Neural cell (in vitro differentiated cells): Measurements from ENCODE around the gene KIFC3.

Experiments
- CTCF ChIP-seq: fragments of 450-650 bp; IDR thresholded peaks from 2 replicates; pipeline ENCODE4 v1.5.1; 2014; ENCODE audit warnings: antibody characterized with exemption, mild to moderate bottlenecking, moderate library complexity; ENCODE audit not compliant: poor library complexity, severe bottlenecking
- EP300 ChIP-seq: fragments of 450-650 bp; conservative IDR thresholded peaks from 2 replicates; pipeline ENCODE4 v1.6.1; 2014; ENCODE audit warnings: antibody characterized with exemption, mild to moderate bottlenecking, moderate library complexity; ENCODE audit not compliant: poor library complexity, severe bottlenecking
- EZH2 ChIP-seq: fragments of 200-600, 300-800 bp; shearing (Covaris generic), sonication (generic); IDR thresholded peaks from 2 replicates; pipeline ENCODE4 v1.6.1; 2014; ENCODE audit warnings: antibody characterized with exemption, low read length, borderline replicate concordance, mild to moderate bottlenecking; ENCODE audit not compliant: insufficient read depth, poor library complexity, severe bottlenecking
- MXI1 ChIP-seq: fragments of 450-650 bp; conservative IDR thresholded peaks from 2 replicates; pipeline ENCODE4 v1.6.1; 2014; ENCODE audit warnings: antibody characterized with exemption, mild to moderate bottlenecking; ENCODE audit not compliant: poor library complexity, severe bottlenecking
- POLR2AphosphoS5 ChIP-seq: IDR thresholded peaks from 2 replicates; pipeline ENCODE4 v1.6.1; 2012
- RAD21 ChIP-seq: fragments of 450-650 bp; conservative IDR thresholded peaks from 2 replicates; pipeline ENCODE4 v1.6.1; 2014; ENCODE audit warnings: antibody characterized with exemption, mild to moderate bottlenecking, moderate library complexity
- REST ChIP-seq: IDR thresholded peaks from 2 replicates; pipeline ENCODE4 v1.6.1; 2012; ENCODE audit warnings: borderline replicate concordance
- SMC3 ChIP-seq: fragments of 450-650 bp; conservative IDR thresholded peaks from 2 replicates; pipeline ENCODE4 v1.6.1; 2014; ENCODE audit warnings: antibody characterized with exemption, mild to moderate bottlenecking, moderate library complexity; ENCODE audit not compliant: poor library complexity
- TAF1 ChIP-seq: IDR thresholded peaks from 2 replicates; pipeline ENCODE4 v1.6.1; 2012; ENCODE audit warnings: low read depth

GRCh38 chr16:57764341-57765159 is 37.7 kb downstream of the KIFC3 start:
- TF ChIP-seq EZH2 (no peak), CTCF (no peak), REST (no peak), EP300 (no peak), RAD21 (no peak), POLR2AphosphoS5 (no peak), TAF1 (no peak), SMC3 (no peak), MXI1 (no peak)
